H9 (cell line): ENCODE data around the gene PJA2. TPM values are rescaled to one million over a fixed set of nuclear protein-coding genes. Genes with fewer than 3 reads are reported as not detected.

Source experiments
- DNase-seq: peaks from one replicate; pipeline ENCODE4 v3.0.0-alpha.2; 2017
- H2AFZ ChIP-seq: one replicate; pipeline ENCODE4 v1.6.1; 2013; ENCODE audit warnings: mild to moderate bottlenecking, low read length, control low read depth, moderate library complexity
- H2AK5ac ChIP-seq: 2 replicates; pipeline ENCODE4 v1.6.1; 2013; ENCODE audit warnings: low read length, control low read depth, mixed read lengths; ENCODE audit not compliant: insufficient read length
- H2BK120ac ChIP-seq: one replicate; pipeline ENCODE4 v1.6.1; 2013; ENCODE audit warnings: low read depth, mild to moderate bottlenecking, low read length, control low read depth, inconsistent platforms; ENCODE audit not compliant: poor library complexity, severe bottlenecking
- H2BK12ac ChIP-seq: 2 replicates; pipeline ENCODE4 v1.6.1; 2013; ENCODE audit warnings: low read length, control low read depth, mixed read lengths, low read depth; ENCODE audit not compliant: insufficient read length
- H2BK15ac ChIP-seq: 2 replicates; pipeline ENCODE4 v1.6.1; 2013; ENCODE audit warnings: low read depth, low read length, control low read depth
- H2BK20ac ChIP-seq: one replicate; pipeline ENCODE4 v1.6.1; 2013; ENCODE audit warnings: low read depth, mild to moderate bottlenecking, low read length, control low read depth, inconsistent platforms; ENCODE audit not compliant: poor library complexity, severe bottlenecking
- H2BK5ac ChIP-seq: 2 replicates; pipeline ENCODE4 v1.6.1; 2013; ENCODE audit warnings: low read length, control low read depth, mixed read lengths; ENCODE audit not compliant: insufficient read length
- H3K14ac ChIP-seq: 2 replicates; pipeline ENCODE4 v1.6.1; 2013; ENCODE audit warnings: low read length, control low read depth; ENCODE audit not compliant: insufficient read depth
- H3K18ac ChIP-seq: 2 replicates; pipeline ENCODE4 v1.6.1; 2013; ENCODE audit warnings: low read depth, mild to moderate bottlenecking, mixed read lengths, low read length, control low read depth; ENCODE audit not compliant: insufficient read length
- H3K23ac ChIP-seq: 2 replicates; pipeline ENCODE4 v1.6.1; 2013; ENCODE audit warnings: low read length, control low read depth, mixed read lengths, low read depth; ENCODE audit not compliant: insufficient read length
- H3K23me2 ChIP-seq: 2 replicates; pipeline ENCODE4 v1.6.1; 2013; ENCODE audit warnings: low read depth, mild to moderate bottlenecking, mixed read lengths, low read length, control low read depth; ENCODE audit not compliant: insufficient read length, poor library complexity, severe bottlenecking
- H3K27ac ChIP-seq: 2 replicates; pipeline ENCODE4 v1.5.1; 2013; ENCODE audit warnings: low read length, control low read depth, mixed read lengths, low read depth; ENCODE audit not compliant: insufficient read length
- H3K27me3 ChIP-seq: 2 replicates; pipeline ENCODE4 v1.6.1; 2013; ENCODE audit warnings: low read length, control low read depth, inconsistent platforms; ENCODE audit not compliant: insufficient read depth
- H3K4ac ChIP-seq: 2 replicates; pipeline ENCODE4 v1.6.1; 2013; ENCODE audit warnings: low read depth, mild to moderate bottlenecking, control low read depth, inconsistent platforms, low read length, moderate library complexity
- H3K4me1 ChIP-seq: 2 replicates; pipeline ENCODE4 v1.6.1; 2013; ENCODE audit warnings: low read length, control low read depth, inconsistent platforms; ENCODE audit not compliant: insufficient read depth
- H3K4me2 ChIP-seq: 2 replicates; pipeline ENCODE4 v1.6.1; 2013; ENCODE audit warnings: low read length, control low read depth, mixed read lengths; ENCODE audit not compliant: insufficient read length, insufficient read depth
- H3K56ac ChIP-seq: 2 replicates; pipeline ENCODE4 v1.6.1; 2013; ENCODE audit warnings: low read depth, mild to moderate bottlenecking, mixed read lengths, low read length, control low read depth; ENCODE audit not compliant: insufficient read length
- H3K79me1 ChIP-seq: 2 replicates; pipeline ENCODE4 v1.6.1; 2013; ENCODE audit warnings: low read depth, mild to moderate bottlenecking, moderate library complexity, low read length, control low read depth, inconsistent platforms; ENCODE audit not compliant: insufficient read depth, poor library complexity, severe bottlenecking
- H3K79me2 ChIP-seq: 2 replicates; pipeline ENCODE4 v1.6.1; 2013; ENCODE audit warnings: low read length, control low read depth, inconsistent platforms; ENCODE audit not compliant: insufficient read depth
- H3K9ac ChIP-seq: 2 replicates; pipeline ENCODE4 v1.6.1; 2013; ENCODE audit warnings: low read length, control low read depth, mixed read lengths; ENCODE audit not compliant: insufficient read length; ENCODE audit errors: extremely low read depth
- H3K9me3 ChIP-seq: one replicate; pipeline ENCODE4 v1.6.1; 2013; ENCODE audit warnings: low read depth, low read length, inconsistent platforms; ENCODE audit not compliant: control insufficient read depth
- H3T11ph ChIP-seq: one replicate; pipeline ENCODE4 v1.6.1; 2013; ENCODE audit warnings: mild to moderate bottlenecking, low read length, control low read depth, inconsistent platforms
- H4K20me1 ChIP-seq: one replicate; pipeline ENCODE4 v1.6.1; 2013; ENCODE audit not compliant: control insufficient read depth, insufficient read length, insufficient read depth
- H4K5ac ChIP-seq: 2 replicates; pipeline ENCODE4 v1.6.1; 2013; ENCODE audit warnings: low read depth, mild to moderate bottlenecking, mixed read lengths, low read length, control low read depth; ENCODE audit not compliant: insufficient read length
- H4K8ac ChIP-seq: replicated peaks from 2 replicates; pipeline ENCODE4 v1.6.1; 2013; ENCODE audit warnings: low read length, control low read depth, mixed read lengths, low read depth; ENCODE audit not compliant: insufficient read length
- H4K91ac ChIP-seq: 2 replicates; pipeline ENCODE4 v1.6.1; 2013; ENCODE audit warnings: low read depth, mild to moderate bottlenecking, moderate library complexity, mixed read lengths, low read length, control low read depth; ENCODE audit not compliant: insufficient read length
- H3K27ac Mint-ChIP-seq, 3 experiments: 2 replicates in 2 of 3; 3 replicates in 1 of 3; pipeline ENCODE4 v1.8.0; 2020 to 2021; ENCODE audit warnings: mixed read lengths in 3 of 3, mild to moderate bottlenecking in 1 of 3, moderate library complexity in 1 of 3
- H3K27me3 Mint-ChIP-seq: 2 replicates; pipeline ENCODE4 v1.8.0; 2021; ENCODE audit warnings: low read depth, mild to moderate bottlenecking, moderate library complexity, mixed read lengths
- H3K36me3 Mint-ChIP-seq, 3 experiments: 2 replicates in 2 of 3; 3 replicates in 1 of 3; pipeline ENCODE4 v1.8.0; 2020 to 2021; ENCODE audit warnings: low read depth in 3 of 3, mixed read lengths in 3 of 3; ENCODE audit not compliant: insufficient read depth in 1 of 3
- H3K4me1 Mint-ChIP-seq, 2 experiments: 2 replicates each; pipeline ENCODE4 v1.8.0; 2020; ENCODE audit warnings: mixed read lengths in 2 of 2
- H3K4me3 Mint-ChIP-seq, 2 experiments: 2 replicates in 1 of 2; 3 replicates in 1 of 2; pipeline ENCODE4 v1.8.0; 2020 to 2021; ENCODE audit warnings: mild to moderate bottlenecking in 2 of 2, mixed read lengths in 2 of 2, moderate library complexity in 1 of 2
- H3K9me3 Mint-ChIP-seq, 2 experiments: 2 replicates in 1 of 2; 3 replicates in 1 of 2; pipeline ENCODE4 v1.8.0; 2020; ENCODE audit warnings: mild to moderate bottlenecking in 2 of 2, mixed read lengths in 2 of 2, moderate library complexity in 1 of 2
- CTCF ChIP-seq: fragments of 200-600 bp; sonication (generic); conservative IDR thresholded peaks from 3 replicates; pipeline ENCODE4 v1.8.0; 2021; ENCODE audit warnings: antibody characterized with exemption, mild to moderate bottlenecking
- WGBS: extraction: QIAGEN DNeasy Blood & Tissue Kit; methylation state at CpG from one replicate; pipeline ENCODE4 v1.1.7; 2013; ENCODE audit warnings: missing lambda C conversion rate, low lambda C conversion rate, mixed read lengths; ENCODE audit not compliant: insufficient read length; ENCODE audit errors: extremely low coverage; 5-methylcytosine and 5-hydroxymethylcytosine counted together
- total RNA-seq: library from RNA; stranded (reverse); gene quantifications from 2 replicates; pipeline ENCODE4 v1.2.1, GENCODE V29; 2021

The PJA2 gene
- total RNA-seq, 1 experiment from 2014 or later, result 41.5 TPM

GRCh38 chr5:109354761-109355160, 55.0 kb downstream of the PJA2 start:
- no peak overlapping the region for H3K27ac ChIP-seq

More at GRCh38 chr5:109354761-109355160, 55.0 kb downstream of the PJA2 start:
- Histone ChIP-seq H3K79me1 (no peaks in the 10 kb centered on the region), H3K79me2 (no peaks in the 10 kb centered on the region), H3K4ac (no peak overlapping the region), H3K18ac (no peak overlapping the region), H3K4me2 (no peak overlapping the region), H2BK15ac (no peak overlapping the region), H3K9ac (no peak overlapping the region), H3K27me3 (no peaks in the 10 kb centered on the region), H3K4me1 (no peaks in the 10 kb centered on the region), H2BK20ac (no peak overlapping the region), H2AK5ac (no peak overlapping the region), H3K9me3 (no peaks in the 10 kb centered on the region), H3K23ac (no peak overlapping the region), H3K14ac (no peak overlapping the region), H4K5ac (no peak overlapping the region), H4K20me1 (no peaks in the 10 kb centered on the region), H4K8ac (no peak overlapping the region), H2AFZ (no peak overlapping the region), H2BK5ac (no peak overlapping the region), H3K23me2 (no peaks in the 10 kb centered on the region), H4K91ac (no peak overlapping the region), H2BK12ac (no peak overlapping the region), H3K56ac (no peak overlapping the region), H2BK120ac (no peak overlapping the region), H3T11ph (no peak overlapping the region)
- peaks cover 8 to 24% (median 17%) of the 10 kb centered on the region in 3 experiments; a peak in 6 of 7 replicates for H3K36me3 Mint-ChIP-seq
- WGBS, result no CpG with 5 or more reads among the region's 2 CpGs
- no peak overlapping the region for H3K4me3 Mint-ChIP-seq
- TF ChIP-seq CTCF, result no peak
- no peak for DNase-seq
- H3K27me3 Mint-ChIP-seq, result no peaks in the 10 kb centered on the region
- no peak overlapping the region for H3K27ac Mint-ChIP-seq
- no peaks in the 10 kb centered on the region for H3K4me1 Mint-ChIP-seq
- H3K9me3 Mint-ChIP-seq, result no peaks in the 10 kb centered on the region
